OCI-LY7 (cell line): Measurements from ENCODE around the gene ANKRD13B. TPM values are rescaled to one million over a fixed set of nuclear protein-coding genes. Genes with fewer than 3 reads are reported as not detected.

Source experiments
- BruUV-seq: library from RNA; stranded (reverse); fragments of 400-500 nt; replicated peaks from 2 replicates; lab custom pipeline; 2021; lab: Mats Ljungman, UMichigan
- CTCF ChIA-PET: fragments of 300-600 bp; sonication (Branson Sonifier 250); formaldehyde crosslinking; loops from one replicate; lab custom pipeline; 2022; ENCODE audit warnings: antibody characterized with exemption; ENCODE audit not compliant: unreplicated experiment; lab: Charles Lee
- POLR2A ChIA-PET: fragments of 300-600 bp; sonication (Branson Sonifier 250); formaldehyde crosslinking; loops from one replicate; lab custom pipeline; 2022; ENCODE audit warnings: antibody characterized with exemption; lab: Charles Lee
- DNase-seq: peaks from one replicate; pipeline ENCODE4 v3.0.0-alpha.2; 2015; ENCODE audit warnings: low spot score
- H2AFZ ChIP-seq: fragments of 200-600 bp; sonication (generic), shearing (Covaris generic); 2 replicates; pipeline ENCODE4 v1.6.1; 2014; ENCODE audit warnings: mild to moderate bottlenecking, antibody characterized with exemption, low read length, moderate library complexity
- H3K27ac ChIP-seq: fragments of 200-600 bp; sonication (generic); 2 replicates; pipeline ENCODE4 v1.5.1; 2014; ENCODE audit warnings: mixed run types, low read depth, mild to moderate bottlenecking, moderate library complexity, low read length, inconsistent platforms; ENCODE audit not compliant: poor library complexity, severe bottlenecking
- H3K36me3 ChIP-seq: fragments of 200-600 bp; sonication (generic); 2 replicates; pipeline ENCODE4 v1.6.1; 2014; ENCODE audit warnings: mild to moderate bottlenecking, antibody characterized with exemption, low read length, moderate library complexity, mixed read lengths; ENCODE audit not compliant: insufficient read depth
- H3K4me1 ChIP-seq: fragments of 200-600 bp; sonication (generic); 2 replicates; pipeline ENCODE4 v1.5.1; 2014; ENCODE audit warnings: mild to moderate bottlenecking, low read length; ENCODE audit not compliant: insufficient read depth, poor library complexity, severe bottlenecking
- H3K4me2 ChIP-seq: fragments of 200-600 bp; sonication (generic); 2 replicates; pipeline ENCODE4 v1.6.1; 2014; ENCODE audit warnings: mild to moderate bottlenecking, low read length
- H3K4me3 ChIP-seq: fragments of 200-600 bp; sonication (generic); 2 replicates; pipeline ENCODE4 v1.5.1; 2014; ENCODE audit warnings: mild to moderate bottlenecking, low read depth, low read length; ENCODE audit not compliant: poor library complexity, severe bottlenecking
- H3K79me2 ChIP-seq: fragments of 200-600 bp; sonication (generic); 2 replicates; pipeline ENCODE4 v1.6.1; 2016; ENCODE audit warnings: low read depth, mild to moderate bottlenecking, low read length, moderate library complexity, mixed read lengths; ENCODE audit not compliant: insufficient read depth
- H3K9me2 ChIP-seq: fragments of 200-600 bp; sonication (generic); 2 replicates; pipeline ENCODE4 v1.6.1; 2016; ENCODE audit warnings: mild to moderate bottlenecking, low read length, mixed read lengths; ENCODE audit not compliant: insufficient read depth
- H3K9me3 ChIP-seq: fragments of 200-600 bp; sonication (generic); 2 replicates; pipeline ENCODE4 v1.6.1; 2014; ENCODE audit warnings: mild to moderate bottlenecking, mixed run types, low read length, mixed read lengths
- H4K20me1 ChIP-seq: fragments of 200-600 bp; sonication (generic); 2 replicates; pipeline ENCODE4 v1.6.1; 2014; ENCODE audit warnings: mild to moderate bottlenecking, antibody characterized with exemption, low read length, moderate library complexity, mixed read lengths; ENCODE audit not compliant: insufficient read depth
- EZH2phosphoT487 ChIP-seq: fragments of 200-600 bp; sonication (generic); IDR thresholded peaks from 2 replicates; pipeline ENCODE4 v1.6.1; 2018; ENCODE audit warnings: low read depth, borderline replicate concordance, mild to moderate bottlenecking, mixed run types, antibody characterized with exemption, low read length, moderate library complexity, mixed read lengths
- intact Hi-C: fragments of 100-400 bp; cut with micrococcal nuclease; formaldehyde crosslinking; loops from one replicate; pipeline ENCODE4 v1.10.0; 2022; ENCODE audit not compliant: unreplicated experiment
- total RNA-seq, 2 experiments: library from RNA; depleted of rRNA in 1 of 2; stranded (reverse); fragments of >200 nt in 1 of 2; shearing (Covaris generic) in 1 of 2; gene quantifications; 2 replicates each; pipeline ENCODE4 v1.2.3, GENCODE V29; 2014 to 2022
- TF ChIP-seq, protein P1 (sequence below): fragments of 200-600 bp; sonication (generic); conservative IDR thresholded peaks from 2 replicates; pipeline ENCODE4 v1.5.1; 2014; ENCODE audit warnings: mild to moderate bottlenecking, antibody characterized with exemption, low read length, moderate library complexity, mixed read lengths

The ANKRD13B gene
- total RNA-seq, 2 experiments from 2014 or later = 22.8 to 30.5 TPM

DNA sequence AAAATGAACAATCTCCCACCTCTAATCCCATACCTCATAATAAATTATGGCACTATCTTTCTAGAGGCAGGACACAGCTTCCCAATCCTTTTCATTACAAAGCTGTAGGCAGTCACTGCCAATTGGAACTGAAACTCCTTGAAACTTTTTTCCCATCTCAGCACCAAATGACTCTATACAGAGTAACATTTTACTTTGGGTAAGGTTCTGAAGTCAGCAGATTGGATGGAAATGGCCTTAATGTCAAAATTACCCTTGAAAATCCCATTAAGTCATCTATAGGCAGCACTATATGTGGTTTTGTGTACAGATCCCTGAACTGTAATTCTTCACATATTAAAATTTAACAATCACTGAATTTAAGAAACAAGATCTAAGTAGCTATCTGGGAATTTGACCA lies 60.0 kb downstream of the ANKRD13B start:
- BruUV-seq = no TSS peak
- no peak for DNase-seq
- no peaks in the 10 kb centered on the region for H4K20me1 ChIP-seq
- ChIA-PET POLR2A (interaction anchor here (1.4 kb wide), 1 partner anchor 10 kb away, joined by 6 read pairs; no protein-coding TSS in a partner anchor), CTCF (no interaction called here)
- H3K27ac ChIP-seq = no peak overlapping the region
- no peaks in the 10 kb centered on the region for H3K4me1 ChIP-seq
- no peaks in the 10 kb centered on the region for H3K79me2 ChIP-seq
- peaks cover 64% of the 10 kb centered on the region for H3K36me3 ChIP-seq
- TF ChIP-seq EZH2phosphoT487 = no peak
- TF ChIP-seq, protein P1, sequence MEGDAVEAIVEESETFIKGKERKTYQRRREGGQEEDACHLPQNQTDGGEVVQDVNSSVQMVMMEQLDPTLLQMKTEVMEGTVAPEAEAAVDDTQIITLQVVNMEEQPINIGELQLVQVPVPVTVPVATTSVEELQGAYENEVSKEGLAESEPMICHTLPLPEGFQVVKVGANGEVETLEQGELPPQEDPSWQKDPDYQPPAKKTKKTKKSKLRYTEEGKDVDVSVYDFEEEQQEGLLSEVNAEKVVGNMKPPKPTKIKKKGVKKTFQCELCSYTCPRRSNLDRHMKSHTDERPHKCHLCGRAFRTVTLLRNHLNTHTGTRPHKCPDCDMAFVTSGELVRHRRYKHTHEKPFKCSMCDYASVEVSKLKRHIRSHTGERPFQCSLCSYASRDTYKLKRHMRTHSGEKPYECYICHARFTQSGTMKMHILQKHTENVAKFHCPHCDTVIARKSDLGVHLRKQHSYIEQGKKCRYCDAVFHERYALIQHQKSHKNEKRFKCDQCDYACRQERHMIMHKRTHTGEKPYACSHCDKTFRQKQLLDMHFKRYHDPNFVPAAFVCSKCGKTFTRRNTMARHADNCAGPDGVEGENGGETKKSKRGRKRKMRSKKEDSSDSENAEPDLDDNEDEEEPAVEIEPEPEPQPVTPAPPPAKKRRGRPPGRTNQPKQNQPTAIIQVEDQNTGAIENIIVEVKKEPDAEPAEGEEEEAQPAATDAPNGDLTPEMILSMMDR = no peak
- no peak overlapping the region for H2AFZ ChIP-seq
- intact Hi-C loops = no loop called here
- no peak overlapping the region for H3K4me3 ChIP-seq
- H3K4me2 ChIP-seq = no peak overlapping the region
- no peaks in the 10 kb centered on the region for H3K9me2 ChIP-seq
- H3K9me3 ChIP-seq = no peaks in the 10 kb centered on the region

DNA sequence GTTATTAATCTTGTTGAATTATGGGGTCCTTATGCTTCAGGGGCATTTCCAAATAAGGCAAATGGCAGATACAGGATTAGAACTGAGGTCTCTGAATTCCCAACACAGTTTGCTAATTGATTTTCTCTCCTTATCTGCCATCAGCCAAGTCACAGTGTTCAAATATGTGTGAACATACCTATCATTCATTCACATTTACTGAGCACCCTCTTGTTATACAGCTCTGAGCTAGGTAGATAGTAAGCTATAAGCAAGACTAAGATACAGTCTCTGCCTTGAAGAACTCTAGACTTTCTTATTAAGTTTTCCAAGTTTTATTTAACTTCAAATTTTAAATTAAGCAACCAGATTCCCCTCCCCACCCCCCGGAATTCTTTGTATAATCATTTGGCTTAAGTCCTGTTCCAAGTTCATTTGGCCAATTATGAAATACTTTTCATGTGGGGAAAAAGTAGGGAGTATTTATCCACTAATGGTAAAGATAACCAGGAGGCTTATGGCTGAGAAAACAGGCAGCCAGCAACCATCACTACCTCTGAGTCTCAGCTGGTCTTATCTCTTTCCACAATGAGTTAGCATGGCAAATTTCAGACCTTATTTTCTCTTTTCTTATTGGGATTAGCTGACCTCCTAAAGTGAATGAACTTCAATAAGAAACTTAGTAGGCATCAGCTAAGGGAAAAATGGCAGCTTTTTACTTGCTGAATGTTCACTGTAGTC lies 61.2 kb downstream of the ANKRD13B start:
- intact Hi-C loops = no loop called here
- no peak overlapping the region for H2AFZ ChIP-seq

More for the DNA sequence above, 61.2 kb downstream of the ANKRD13B start:
- H3K4me2 ChIP-seq = no peak overlapping the region
- ChIA-PET CTCF (no interaction called here), POLR2A (interaction anchor here (0.6 to 1.4 kb wide), 6 partner anchors 11 to 1029 kb away, joined by 3 to 7 read pairs (median 4); no protein-coding TSS in a partner anchor)
- H3K79me2 ChIP-seq = no peaks in the 10 kb centered on the region
- no peaks in the 10 kb centered on the region for H3K9me3 ChIP-seq
- H3K9me2 ChIP-seq = no peaks in the 10 kb centered on the region
- no peaks in the 10 kb centered on the region for H4K20me1 ChIP-seq
- no TSS peak for BruUV-seq
- H3K4me3 ChIP-seq = no peak overlapping the region
- no peak for TF ChIP-seq EZH2phosphoT487
- TF ChIP-seq, protein P1 = no peak
- H3K27ac ChIP-seq = no peak overlapping the region
- no peaks in the 10 kb centered on the region for H3K4me1 ChIP-seq
- peaks cover 61% of the 10 kb centered on the region for H3K36me3 ChIP-seq
- DNase-seq = no peak
